Bronchial epithelial cell (primary cell): ENCODE results near the gene STRA8. TPM values are rescaled to one million over a fixed set of nuclear protein-coding genes. Genes with fewer than 3 reads are reported as not detected.
A peak's percentile ranks its signal among the peaks of the same experiment; 100 is the strongest.

ENCODE experiments used
- DNase-seq: peaks from one replicate; pipeline ENCODE4 v3.0.0-alpha.2; 2010; ENCODE audit warnings: low read depth
- FAIRE-seq: peaks from 2 replicates; lab custom pipeline; 2011; peaks lifted over from hg19 to GRCh38; lab: Jason Lieb, UNC
- H3K27me3 ChIP-seq: 2 replicates; pipeline ENCODE4 v1.5.1; 2011; ENCODE audit warnings: low read length; ENCODE audit not compliant: control insufficient read depth, insufficient read depth
- H3K36me3 ChIP-seq: 2 replicates; pipeline ENCODE4 v1.5.1; 2011; ENCODE audit warnings: low read length; ENCODE audit not compliant: control insufficient read depth, insufficient read depth
- H3K4me3 ChIP-seq: 2 replicates; pipeline ENCODE4 v1.5.1; 2011; ENCODE audit warnings: mild to moderate bottlenecking, low read depth, low read length, control low read depth
- total RNA-seq: library from RNA; depleted of rRNA; stranded (reverse); fragments of >200 nt; gene quantifications from 2 replicates; pipeline ENCODE4 v1.2.1, GENCODE V29; 2014
- TF ChIP-seq, protein P1 (sequence below): IDR thresholded peaks from 2 replicates; pipeline ENCODE4 v1.5.1; 2011; ENCODE audit warnings: mild to moderate bottlenecking, moderate library complexity, low read length, control low read depth, inconsistent platforms; ENCODE audit not compliant: insufficient read depth, severe bottlenecking

STRA8 gene
- total RNA-seq, 1 donor from 2014 or later = not detected

DNA sequence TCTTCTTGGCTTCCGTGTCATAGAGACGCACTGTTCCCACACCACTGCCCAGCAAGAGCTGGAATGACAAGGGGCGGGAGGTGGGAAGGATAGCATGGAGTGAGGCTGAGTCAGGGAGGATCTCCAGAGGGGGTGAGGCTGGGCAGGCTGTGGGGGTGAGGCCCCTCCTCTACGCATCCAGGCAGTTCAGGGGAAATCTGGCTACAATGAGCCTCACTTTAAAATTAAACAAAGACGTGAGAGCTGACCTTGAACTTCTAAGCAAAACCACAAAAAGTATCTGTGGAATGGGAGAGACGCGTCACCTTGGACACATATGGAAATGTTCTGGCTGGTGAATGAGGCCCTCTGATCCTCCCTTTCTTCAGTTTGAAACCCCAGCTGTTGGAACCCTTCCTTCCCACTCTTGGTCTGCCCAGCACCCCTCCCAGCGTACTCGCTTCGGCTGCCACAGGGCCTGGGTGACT is 40.0 kb upstream of the STRA8 start:
- peak; percentile 73 for FAIRE-seq
- H3K4me3 ChIP-seq = no peak overlapping the region
- TF ChIP-seq, protein P1, sequence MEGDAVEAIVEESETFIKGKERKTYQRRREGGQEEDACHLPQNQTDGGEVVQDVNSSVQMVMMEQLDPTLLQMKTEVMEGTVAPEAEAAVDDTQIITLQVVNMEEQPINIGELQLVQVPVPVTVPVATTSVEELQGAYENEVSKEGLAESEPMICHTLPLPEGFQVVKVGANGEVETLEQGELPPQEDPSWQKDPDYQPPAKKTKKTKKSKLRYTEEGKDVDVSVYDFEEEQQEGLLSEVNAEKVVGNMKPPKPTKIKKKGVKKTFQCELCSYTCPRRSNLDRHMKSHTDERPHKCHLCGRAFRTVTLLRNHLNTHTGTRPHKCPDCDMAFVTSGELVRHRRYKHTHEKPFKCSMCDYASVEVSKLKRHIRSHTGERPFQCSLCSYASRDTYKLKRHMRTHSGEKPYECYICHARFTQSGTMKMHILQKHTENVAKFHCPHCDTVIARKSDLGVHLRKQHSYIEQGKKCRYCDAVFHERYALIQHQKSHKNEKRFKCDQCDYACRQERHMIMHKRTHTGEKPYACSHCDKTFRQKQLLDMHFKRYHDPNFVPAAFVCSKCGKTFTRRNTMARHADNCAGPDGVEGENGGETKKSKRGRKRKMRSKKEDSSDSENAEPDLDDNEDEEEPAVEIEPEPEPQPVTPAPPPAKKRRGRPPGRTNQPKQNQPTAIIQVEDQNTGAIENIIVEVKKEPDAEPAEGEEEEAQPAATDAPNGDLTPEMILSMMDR = no peak
- peaks cover 24% of the 10 kb centered on the region for H3K36me3 ChIP-seq
- peak; percentile 74 for DNase-seq
- no peaks in the 10 kb centered on the region for H3K27me3 ChIP-seq

DNA sequence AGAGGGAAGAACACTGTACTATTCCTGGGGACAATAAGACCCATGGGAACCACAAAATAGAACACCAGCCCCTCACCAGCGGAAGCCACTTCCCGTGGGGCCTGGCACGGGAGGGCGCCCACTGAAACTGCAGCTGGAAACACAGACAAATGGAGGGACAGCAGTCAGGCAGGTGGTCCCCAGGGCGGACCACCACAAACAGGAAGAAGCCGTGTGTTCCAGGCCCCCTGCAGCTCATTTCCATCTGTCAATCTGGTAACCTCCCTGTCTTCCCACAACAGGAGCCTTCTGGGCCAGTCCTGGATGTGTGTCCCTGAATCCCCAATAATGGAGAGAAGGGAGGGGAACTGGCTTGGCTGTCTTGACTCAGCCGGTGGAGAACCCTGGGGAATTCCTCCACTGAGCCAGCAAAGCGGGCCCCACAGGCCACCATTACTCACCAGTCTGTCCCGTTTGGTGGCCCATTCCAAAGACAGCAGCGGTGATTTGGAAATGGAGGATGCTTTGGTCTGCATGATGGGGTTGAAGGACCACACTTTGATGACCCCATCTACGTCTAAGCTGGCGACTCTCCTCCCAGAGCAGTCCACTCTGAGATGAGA is 39.0 kb upstream of the STRA8 start:
- peaks cover 21% of the 10 kb centered on the region for H3K36me3 ChIP-seq
- no peaks in the 10 kb centered on the region for H3K27me3 ChIP-seq
- DNase-seq = no peak
- H3K4me3 ChIP-seq = no peak overlapping the region
- TF ChIP-seq, protein P1 = no peak
- no peak for FAIRE-seq

DNA sequence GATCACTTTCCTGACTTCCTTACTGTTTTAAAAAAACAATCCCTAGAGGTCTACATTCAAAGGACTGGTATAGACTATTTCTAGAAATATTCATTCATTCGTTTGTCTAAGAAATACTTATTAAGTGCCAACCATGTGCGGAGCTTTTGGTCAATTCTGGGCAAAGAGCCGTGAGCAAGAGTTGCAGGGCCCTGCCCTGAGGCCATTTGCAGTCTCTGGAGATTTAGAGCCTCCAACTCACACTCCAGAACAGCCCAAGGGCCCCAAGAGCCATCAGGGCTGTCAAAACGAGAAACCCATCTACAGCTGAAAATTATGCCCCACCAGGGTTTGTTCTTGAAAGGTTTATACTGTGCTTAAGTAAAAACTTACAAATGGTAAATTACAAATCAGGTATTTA is 38.5 kb upstream of the STRA8 start:
- FAIRE-seq (no peak), DNase-seq (no peak)
- Histone ChIP-seq H3K36me3 (peaks cover 21% of the 10 kb centered on the region), H3K27me3 (no peaks in the 10 kb centered on the region), H3K4me3 (no peak overlapping the region)
- TF ChIP-seq, protein P1 = no peak

DNA sequence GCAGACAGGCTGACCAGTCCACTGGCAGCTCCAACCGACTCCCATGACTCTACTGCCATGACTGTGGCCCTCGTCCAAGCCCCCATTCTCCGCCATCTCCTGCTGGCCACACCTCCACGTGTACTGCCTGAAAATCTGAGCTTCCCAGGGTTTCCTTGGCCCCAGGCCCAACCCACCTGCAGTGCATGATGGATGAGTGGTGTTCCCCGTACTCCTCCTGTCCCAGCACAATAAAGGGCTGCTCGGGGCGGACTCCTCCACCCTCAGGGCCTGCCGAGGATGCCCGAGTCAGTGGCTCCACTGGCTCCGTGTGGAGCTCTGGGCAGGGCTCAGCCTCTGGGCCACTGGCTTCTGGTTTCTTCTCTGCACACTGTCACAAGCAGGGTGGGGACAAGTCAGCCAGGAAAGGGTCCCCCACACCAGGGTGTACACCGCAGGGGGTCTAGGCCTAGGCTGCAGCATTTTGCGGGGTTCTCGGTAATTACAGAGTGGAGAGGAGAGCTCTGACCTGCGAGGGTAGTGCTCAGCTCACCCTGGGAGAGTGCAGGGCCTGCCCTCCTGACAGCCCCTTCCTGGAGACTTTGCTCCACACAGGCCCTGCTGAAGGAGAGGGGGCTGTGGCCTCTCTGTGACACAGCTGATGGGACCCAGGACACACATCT is 37.5 kb upstream of the STRA8 start:
- TF ChIP-seq, protein P1 = no peak
- Histone ChIP-seq H3K36me3 (peaks cover 22% of the 10 kb centered on the region), H3K4me3 (no peak overlapping the region), H3K27me3 (no peaks in the 10 kb centered on the region)
- no peak for DNase-seq
- no peak for FAIRE-seq

DNA sequence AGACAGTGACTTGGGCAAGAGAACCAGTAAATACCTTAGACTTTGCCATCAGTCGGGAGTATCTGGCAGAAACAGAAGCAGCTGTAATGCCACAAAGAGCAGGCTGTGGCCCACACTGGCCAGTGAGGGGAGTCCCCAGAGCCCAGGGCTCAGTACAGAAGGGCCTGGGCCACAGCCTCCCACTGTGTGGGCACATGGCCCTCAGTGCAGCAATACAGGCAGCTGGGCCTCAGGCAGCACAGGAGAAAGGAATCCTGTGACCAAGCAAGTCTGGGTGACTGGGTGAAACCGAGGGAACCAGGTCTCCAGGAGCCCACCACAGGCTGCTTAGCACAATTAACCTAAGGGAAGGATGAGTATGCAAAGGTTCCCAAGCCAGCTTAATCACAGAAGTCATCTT is 36.3 kb upstream of the STRA8 start:
- Histone ChIP-seq H3K4me3 (no peak overlapping the region), H3K36me3 (peaks cover 21% of the 10 kb centered on the region), H3K27me3 (no peaks in the 10 kb centered on the region)
- no peak for FAIRE-seq
- DNase-seq = no peak
- TF ChIP-seq, protein P1 = no peak
